Adipocyte (in vitro differentiated cells): ENCODE results near the gene ALG11.
"Not testable (repeated sequence)": the region's sequence is repeated elsewhere in the genome, so short reads cannot be mapped to it uniquely, and the experiment has no call there.

Source experiments
- DNase-seq: peaks from one replicate; pipeline ENCODE4 v3.0.0-alpha.2; 2015; ENCODE audit warnings: low read depth
- H3K27me3 ChIP-seq: replicated peaks from 2 replicates; pipeline ENCODE4 v1.7.0; 2013; ENCODE audit warnings: mild to moderate bottlenecking, low read length, moderate library complexity; ENCODE audit not compliant: control insufficient read depth, insufficient read depth
- H3K36me3 ChIP-seq: 2 replicates; pipeline ENCODE4 v1.7.0; 2013; ENCODE audit warnings: low read length, mild to moderate bottlenecking, moderate library complexity; ENCODE audit not compliant: control insufficient read depth, insufficient read depth, severe bottlenecking
- H3K4me1 ChIP-seq: 2 replicates; pipeline ENCODE4 v1.7.0; 2013; ENCODE audit warnings: mild to moderate bottlenecking, low read length, moderate library complexity; ENCODE audit not compliant: control insufficient read depth, insufficient read depth
- H3K4me3 ChIP-seq: 2 replicates; pipeline ENCODE4 v1.7.0; 2013; ENCODE audit warnings: mild to moderate bottlenecking, low read length, moderate library complexity
- H3K9ac ChIP-seq: 2 replicates; pipeline ENCODE4 v1.7.0; 2013; ENCODE audit warnings: mild to moderate bottlenecking, low read length, moderate library complexity
- H3K9me3 ChIP-seq: 2 replicates; pipeline ENCODE4 v1.7.0; 2013; ENCODE audit warnings: mild to moderate bottlenecking, low read length, moderate library complexity; ENCODE audit not compliant: control insufficient read depth

The ALG11 gene

DNA sequence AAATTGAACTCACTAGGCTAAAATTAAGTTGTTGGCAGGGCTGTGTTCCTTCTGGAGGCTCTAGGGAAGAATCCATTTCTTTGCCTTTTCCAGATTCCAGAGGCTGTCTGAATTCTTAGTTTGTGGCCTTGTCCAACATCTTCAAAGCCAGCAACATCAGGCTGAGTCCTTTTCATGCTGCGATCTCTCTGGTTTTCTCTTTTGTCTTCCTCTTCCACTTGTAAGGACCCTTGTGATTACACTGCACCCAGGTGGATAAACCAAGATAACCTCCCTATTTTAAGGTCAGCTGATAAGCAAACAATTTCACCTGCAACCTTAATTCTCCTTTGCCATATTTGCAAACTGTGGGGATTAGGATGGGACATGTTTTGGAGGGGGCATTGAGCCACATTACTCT is 23.8 kb downstream of the ALG11 start:
- Histone ChIP-seq H3K36me3 (no peaks in the 10 kb centered on the region), H3K9ac (no peak overlapping the region), H3K9me3 (no peaks in the 10 kb centered on the region), H3K27me3 (no peaks in the 10 kb centered on the region), H3K4me3 (no peak overlapping the region), H3K4me1 (no peaks in the 10 kb centered on the region)
- no peak for DNase-seq

DNA sequence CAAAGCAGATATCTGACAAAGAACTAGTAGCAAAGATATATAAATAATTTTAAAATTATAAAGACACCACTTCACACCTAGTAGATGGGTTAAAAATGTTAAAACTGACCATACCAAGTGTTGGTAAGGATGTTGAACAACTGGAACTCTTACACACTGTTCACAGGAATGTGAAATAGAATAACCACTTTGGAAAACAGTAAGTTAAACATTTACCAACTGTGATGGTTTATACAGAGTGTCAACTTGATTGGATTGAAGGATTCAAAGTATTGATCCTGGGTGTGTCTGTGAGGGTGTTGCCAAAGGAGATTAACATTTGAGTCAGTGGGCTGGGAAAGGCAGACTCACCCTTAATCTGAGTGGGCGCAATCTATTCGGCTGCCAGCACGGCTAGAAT is 31.5 kb downstream of the ALG11 start:
- H3K9me3 ChIP-seq = no peaks in the 10 kb centered on the region
- H3K9ac ChIP-seq = no peak overlapping the region
- no peaks in the 10 kb centered on the region for H3K27me3 ChIP-seq
- no peak for DNase-seq
- H3K4me3 ChIP-seq = no peak overlapping the region
- H3K4me1 ChIP-seq = no peaks in the 10 kb centered on the region
- H3K36me3 ChIP-seq = no peaks in the 10 kb centered on the region

DNA sequence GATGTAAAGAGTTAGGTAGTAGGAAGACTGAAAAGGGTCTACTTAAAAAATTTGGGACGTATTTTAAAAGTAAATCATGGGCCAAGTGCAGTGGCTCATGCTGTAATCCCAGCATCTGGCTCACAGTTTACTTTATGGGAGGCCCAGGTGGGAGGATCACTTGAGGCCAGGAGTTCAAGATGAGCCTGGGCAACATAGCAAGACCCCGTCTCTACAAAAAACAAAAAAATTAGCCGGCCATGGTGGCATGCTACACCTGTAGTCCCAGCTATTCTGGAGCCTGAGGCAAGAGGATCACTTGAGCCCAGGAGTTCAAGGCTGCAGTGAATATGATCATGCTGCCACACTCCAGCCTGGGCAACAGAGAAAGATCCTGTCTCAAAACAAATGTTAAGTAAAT is 35.3 kb downstream of the ALG11 start:
- Histone ChIP-seq H3K4me1 (no peaks in the 10 kb centered on the region), H3K9ac (no peak overlapping the region), H3K27me3 (peaks cover 4% of the 10 kb centered on the region), H3K9me3 (no peaks in the 10 kb centered on the region), H3K36me3 (no peaks in the 10 kb centered on the region), H3K4me3 (no peak overlapping the region)
- no peak for DNase-seq

DNA sequence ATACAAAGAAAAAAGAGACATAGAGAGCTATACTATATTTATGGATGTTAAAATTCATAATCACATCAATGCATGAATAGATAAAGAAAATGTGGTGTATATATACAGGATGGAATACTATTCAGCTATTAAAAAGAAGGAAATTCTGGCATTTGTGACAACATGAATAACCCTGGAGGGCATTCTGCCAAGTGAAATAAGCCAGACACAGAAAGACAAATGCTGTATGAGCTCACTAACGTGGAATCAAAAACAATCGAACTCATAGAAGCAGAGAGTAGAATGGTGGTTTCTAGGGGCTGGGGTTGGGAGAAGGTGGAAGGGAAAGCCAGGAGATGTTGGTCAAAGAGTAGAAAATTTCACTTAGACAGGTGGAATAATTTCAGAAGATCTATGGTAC is 36.3 kb downstream of the ALG11 start:
- Histone ChIP-seq H3K36me3 (no peaks in the 10 kb centered on the region), H3K4me3 (no peak overlapping the region), H3K27me3 (peaks cover 4% of the 10 kb centered on the region), H3K9ac (no peak overlapping the region), H3K4me1 (no peaks in the 10 kb centered on the region), H3K9me3 (no peaks in the 10 kb centered on the region)
- no peak for DNase-seq

DNA sequence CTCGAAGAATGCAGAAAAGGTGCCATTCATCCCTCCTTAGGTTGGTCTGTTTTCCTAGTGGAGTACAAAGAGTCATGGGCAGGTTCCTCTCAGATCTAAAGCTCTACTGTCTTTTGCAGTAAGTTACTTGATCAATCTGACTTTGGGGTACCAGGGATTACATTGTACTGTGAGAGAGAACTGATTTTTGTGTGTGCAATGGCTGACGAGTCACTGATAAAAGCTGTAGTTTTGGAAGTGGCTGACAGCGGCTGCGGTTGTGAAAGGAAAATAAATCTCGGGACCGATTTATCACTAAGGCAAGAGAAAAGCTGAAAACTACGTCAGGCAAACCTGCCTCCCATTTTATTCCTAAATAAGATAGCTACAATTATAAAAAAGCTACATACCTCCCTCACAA is 39.2 kb downstream of the ALG11 start:
- H3K36me3 ChIP-seq = no peaks in the 10 kb centered on the region
- no peaks in the 10 kb centered on the region for H3K4me1 ChIP-seq
- DNase-seq = no peak
- no peak overlapping the region for H3K4me3 ChIP-seq
- no peak overlapping the region for H3K9ac ChIP-seq
- no peaks in the 10 kb centered on the region for H3K9me3 ChIP-seq
- H3K27me3 ChIP-seq = peaks cover 4% of the 10 kb centered on the region

DNA sequence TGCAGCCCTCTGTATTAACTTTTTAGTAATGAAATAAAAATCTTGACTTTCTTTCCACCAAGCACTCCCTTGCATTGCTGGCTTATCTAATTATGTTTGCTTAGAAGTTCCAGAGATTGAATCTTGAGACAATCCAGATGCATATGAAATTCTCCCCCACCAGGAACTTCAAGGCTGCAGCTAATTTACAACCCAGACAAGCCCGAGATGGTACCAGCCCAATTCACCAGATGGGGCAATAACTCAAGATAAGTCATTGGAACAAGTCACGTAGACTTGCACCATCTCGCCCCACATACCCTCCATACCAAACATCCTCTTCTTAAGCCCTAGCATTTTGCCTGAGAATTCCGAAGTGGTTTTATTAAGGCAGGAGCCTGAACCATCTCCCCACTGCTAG is 41.3 kb downstream of the ALG11 start:
- H3K9ac ChIP-seq = no peak overlapping the region
- H3K36me3 ChIP-seq = no peaks in the 10 kb centered on the region
- no peaks in the 10 kb centered on the region for H3K4me1 ChIP-seq
- H3K9me3 ChIP-seq = no peaks in the 10 kb centered on the region
- peak; percentile 58 for DNase-seq
- H3K4me3 ChIP-seq = no peak overlapping the region
- peaks cover 4% of the 10 kb centered on the region for H3K27me3 ChIP-seq

DNA sequence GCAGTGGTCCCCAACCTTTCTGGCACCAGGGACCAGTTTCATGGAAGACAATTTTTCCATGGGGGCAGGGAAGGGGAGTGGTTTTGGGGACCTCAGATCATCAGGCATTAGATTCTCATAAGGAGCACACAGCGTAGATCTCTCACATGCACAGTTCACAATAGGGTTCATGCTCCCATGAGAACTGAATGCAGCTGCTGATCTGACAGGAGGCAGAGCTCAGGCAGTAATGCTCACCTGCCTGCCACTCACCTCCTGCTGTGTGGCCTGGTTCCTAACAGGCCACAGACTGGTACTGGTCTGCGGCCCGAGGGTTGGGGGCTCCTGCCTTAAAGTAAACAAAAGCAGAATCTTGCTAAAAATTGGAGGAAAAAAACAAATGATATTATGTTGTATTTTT is 48.9 kb downstream of the ALG11 start:
- not testable (repeated sequence) for H3K4me3 ChIP-seq, DNase-seq, H3K27me3 ChIP-seq, H3K9ac ChIP-seq, H3K4me1 ChIP-seq, H3K36me3 ChIP-seq
- H3K9me3 ChIP-seq = peaks cover 11% of the 10 kb centered on the region

- Histone ChIP-seq H3K27me3 (no peaks in the 10 kb centered on the region), H3K9me3 (peaks cover 15% of the 10 kb centered on the region), H3K4me3 (no peak overlapping the region), H3K4me1 (no peaks in the 10 kb centered on the region), H3K36me3 (no peaks in the 10 kb centered on the region), H3K9ac (no peak overlapping the region)
- DNase-seq = peak; percentile 12
Observed at GRCh38 chr13:52061587-52061986, 49.4 kb downstream of the ALG11 start.

DNA sequence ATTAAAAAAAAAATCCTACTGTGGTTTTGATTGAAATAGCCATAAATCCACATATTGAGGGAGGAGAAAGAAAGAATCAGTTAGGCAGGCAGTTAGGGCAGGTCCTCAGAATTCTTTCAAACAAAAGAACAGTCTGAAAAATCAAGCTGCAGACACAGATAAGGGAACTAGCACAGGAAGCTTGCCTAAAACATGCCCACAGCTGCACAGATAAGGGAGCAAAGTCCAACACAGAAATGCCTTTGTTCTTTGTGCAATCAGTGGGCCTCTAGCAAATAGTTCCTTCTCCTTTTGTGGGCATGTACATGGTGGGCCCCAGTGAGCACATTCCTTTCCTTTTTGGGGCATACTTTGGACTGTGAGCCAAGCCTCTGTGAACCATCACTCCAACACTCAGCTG is 55.0 kb downstream of the ALG11 start:
- no peaks in the 10 kb centered on the region for H3K36me3 ChIP-seq
- H3K9ac ChIP-seq = no peak overlapping the region
- DNase-seq = no peak
- H3K27me3 ChIP-seq = no peaks in the 10 kb centered on the region
- peaks cover 44% of the 10 kb centered on the region for H3K9me3 ChIP-seq
- H3K4me3 ChIP-seq = no peak overlapping the region
- no peaks in the 10 kb centered on the region for H3K4me1 ChIP-seq

DNA sequence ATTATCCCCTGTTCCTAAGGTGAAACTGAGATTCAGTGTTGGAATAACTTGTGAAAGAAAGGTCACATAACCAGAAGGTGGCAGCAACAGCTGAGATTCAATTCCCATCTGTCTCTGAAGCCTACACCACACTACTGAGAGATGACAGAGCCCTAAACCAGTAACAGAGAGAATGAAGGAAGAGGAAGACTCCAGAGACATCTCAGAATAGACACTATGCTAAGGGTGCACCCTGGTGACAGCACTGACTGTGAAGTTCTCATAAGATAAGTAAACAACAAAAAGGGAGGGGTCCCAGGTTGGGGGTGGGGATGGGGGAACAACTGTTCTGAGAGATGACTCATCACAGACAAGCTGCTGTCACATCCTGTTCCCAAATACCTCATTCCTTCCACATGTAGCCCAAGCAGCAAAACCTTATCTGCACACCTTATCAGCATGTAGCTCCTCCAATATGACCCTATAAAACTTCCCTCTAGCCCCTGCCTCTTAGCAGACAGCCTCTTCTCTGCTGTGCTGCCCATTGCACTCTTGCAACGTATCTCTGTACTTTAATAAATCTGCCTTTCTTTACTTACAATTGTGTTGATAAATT is 58.8 kb downstream of the ALG11 start:
- H3K36me3 ChIP-seq = no peaks in the 10 kb centered on the region

More for the DNA sequence above, 58.8 kb downstream of the ALG11 start:
- Histone ChIP-seq H3K9ac (no peak overlapping the region), H3K9me3 (peaks cover 39% of the 10 kb centered on the region), H3K4me1 (no peaks in the 10 kb centered on the region), H3K4me3 (no peak overlapping the region), H3K27me3 (no peaks in the 10 kb centered on the region)
- DNase-seq = peak; percentile 35
